ENCODE results near the gene SVIL. TPM values are rescaled to one million over a fixed set of nuclear protein-coding genes. Genes with fewer than 3 reads are reported as not detected.
A peak's percentile ranks its signal among the peaks of the same experiment; 100 is the strongest.

Gene SVIL
- total and polyA plus RNA-seq, 10 donors: 1.4 to 65.3 (median 20.4) TPM

DNA sequence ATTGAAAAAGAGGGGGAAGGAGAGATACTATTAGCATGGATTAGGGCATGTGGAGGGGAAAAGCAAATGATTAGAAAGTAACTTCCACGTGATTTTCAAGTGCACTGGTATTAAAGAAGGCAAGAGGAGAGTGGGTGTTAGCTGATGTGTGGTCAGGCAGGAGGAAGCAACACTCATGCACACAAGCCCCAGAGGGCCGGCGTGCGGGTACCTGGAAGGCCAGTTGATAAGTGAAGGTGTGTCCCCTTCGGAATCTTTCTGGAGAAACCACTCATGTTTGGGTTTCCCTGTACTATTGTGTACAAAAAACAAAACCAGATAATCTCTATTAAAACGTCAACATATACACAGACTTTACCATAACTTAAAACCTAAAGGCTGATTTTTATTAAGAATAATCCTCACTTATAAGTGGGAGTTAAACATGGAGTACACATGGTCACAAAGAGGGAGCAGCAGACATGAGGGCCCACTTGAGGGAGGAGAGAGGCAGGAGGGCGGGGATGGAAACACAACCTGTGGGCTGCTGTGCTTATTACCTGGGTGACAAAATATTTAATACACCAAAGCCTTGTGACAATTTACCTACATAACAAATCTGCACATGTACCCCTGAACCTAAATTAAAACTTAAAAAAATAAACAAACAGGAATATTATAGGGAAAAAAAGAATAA lies 98.9 kb downstream of the SVIL start:
- Histone ChIP-seq H3K4me1 (no peaks in the 10 kb centered on the region), H3K9me3 (no peaks in the 10 kb centered on the region), H3K27ac (peak overlapping the region in 4 of 8 donors; percentile 10 to 23 (median 12)), H3K4me3 (no peak overlapping the region), H3K36me3 (peaks cover 0 to 26% (median 0%) of the 10 kb centered on the region in 6 donors), H3K27me3 (replicated peaks in 1 of 7) (no peaks in the 10 kb centered on the region)
- no peak for DNase-seq
- 57 to 82% (median 60%) methylated on average over 7 of the region's 7 CpGs for WGBS, 5 donors
- intact Hi-C loops (cut with DNase I; ENCODE audit: low total_unique reads): no loop called here
- TF ChIP-seq POLR2A (IDR thresholded peaks at IDR 0.05) (no peak), POLR2AphosphoS5 (IDR thresholded peaks at IDR 0.05) (no peak)
- TF ChIP-seq, protein P1, sequence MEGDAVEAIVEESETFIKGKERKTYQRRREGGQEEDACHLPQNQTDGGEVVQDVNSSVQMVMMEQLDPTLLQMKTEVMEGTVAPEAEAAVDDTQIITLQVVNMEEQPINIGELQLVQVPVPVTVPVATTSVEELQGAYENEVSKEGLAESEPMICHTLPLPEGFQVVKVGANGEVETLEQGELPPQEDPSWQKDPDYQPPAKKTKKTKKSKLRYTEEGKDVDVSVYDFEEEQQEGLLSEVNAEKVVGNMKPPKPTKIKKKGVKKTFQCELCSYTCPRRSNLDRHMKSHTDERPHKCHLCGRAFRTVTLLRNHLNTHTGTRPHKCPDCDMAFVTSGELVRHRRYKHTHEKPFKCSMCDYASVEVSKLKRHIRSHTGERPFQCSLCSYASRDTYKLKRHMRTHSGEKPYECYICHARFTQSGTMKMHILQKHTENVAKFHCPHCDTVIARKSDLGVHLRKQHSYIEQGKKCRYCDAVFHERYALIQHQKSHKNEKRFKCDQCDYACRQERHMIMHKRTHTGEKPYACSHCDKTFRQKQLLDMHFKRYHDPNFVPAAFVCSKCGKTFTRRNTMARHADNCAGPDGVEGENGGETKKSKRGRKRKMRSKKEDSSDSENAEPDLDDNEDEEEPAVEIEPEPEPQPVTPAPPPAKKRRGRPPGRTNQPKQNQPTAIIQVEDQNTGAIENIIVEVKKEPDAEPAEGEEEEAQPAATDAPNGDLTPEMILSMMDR (IDR thresholded peaks at IDR 0.05 in 8 of 11, conservative IDR thresholded peaks at IDR 0.05 in 3 of 11): no peak

DNA sequence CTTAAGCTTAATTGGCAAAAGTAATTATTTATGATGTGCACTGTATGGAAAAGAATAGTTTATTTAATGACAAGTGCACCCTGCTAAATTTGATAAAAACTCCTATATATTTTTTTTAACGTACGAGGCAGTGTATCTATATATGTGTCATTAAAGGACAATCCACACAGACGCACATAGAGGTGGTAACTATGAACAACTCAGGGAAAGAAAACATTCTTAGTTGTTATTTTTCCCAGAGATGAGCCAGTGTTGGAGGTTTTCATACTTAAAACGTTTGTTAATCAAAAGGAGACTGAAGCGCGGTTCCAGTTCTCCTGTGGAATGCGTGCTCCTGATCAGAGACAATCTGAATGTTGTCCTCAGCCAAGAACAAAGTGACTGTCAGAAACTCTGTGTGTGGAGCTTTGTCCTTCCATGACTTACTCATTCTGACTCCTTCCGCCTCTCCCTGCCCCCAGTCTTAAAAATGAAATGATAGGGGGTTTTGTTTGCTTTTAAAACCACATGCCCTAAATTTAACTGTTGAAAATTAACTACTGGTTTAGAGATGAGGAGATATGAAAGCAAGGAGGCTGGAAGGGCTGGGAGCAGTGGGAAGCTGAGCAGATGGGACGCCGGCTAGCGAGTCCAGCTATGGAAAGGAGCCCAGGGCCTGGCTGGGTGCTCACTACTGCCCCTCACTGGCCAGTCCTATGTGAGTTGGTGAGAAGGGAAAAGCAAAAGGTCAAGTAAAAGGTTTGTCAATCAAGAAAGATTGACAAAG lies 99.6 kb downstream of the SVIL start:
- TF ChIP-seq, protein P1 (IDR thresholded peaks at IDR 0.05 in 8 of 11, conservative IDR thresholded peaks at IDR 0.05 in 3 of 11): peak in 2 of 11 experiments; percentile 26 to 42
- no peak for TF ChIP-seq POLR2A (IDR thresholded peaks at IDR 0.05)
- Histone ChIP-seq H3K4me3 (no peak overlapping the region), H3K27ac (peak overlapping the region in 4 of 8 donors; percentile 10 to 23 (median 12)), H3K9me3 (no peaks in the 10 kb centered on the region), H3K4me1 (no peaks in the 10 kb centered on the region), H3K36me3 (peaks cover 0 to 26% (median 0%) of the 10 kb centered on the region in 6 donors), H3K27me3 (replicated peaks in 1 of 7) (no peaks in the 10 kb centered on the region)
- intact Hi-C loops (cut with DNase I; ENCODE audit: low total_unique reads): no loop called here
- WGBS, 5 donors: 73 to 84% (median 77%) methylated on average over 11 of the region's 11 CpGs
- no peak for DNase-seq

GRCh38 chr10:29534590-29534989 lies 100.2 kb downstream of the SVIL start:
- H3K36me3 ChIP-seq: peaks cover 0 to 26% (median 0%) of the 10 kb centered on the region in 6 donors
- H3K27ac ChIP-seq: no peak overlapping the region
- intact Hi-C loops (cut with DNase I; ENCODE audit: low total_unique reads): no loop called here
- H3K9me3 ChIP-seq: no peaks in the 10 kb centered on the region
- no peak overlapping the region for H3K4me3 ChIP-seq
- no peaks in the 10 kb centered on the region for H3K4me1 ChIP-seq
- TF ChIP-seq POLR2AphosphoS5 (IDR thresholded peaks at IDR 0.05) (no peak), POLR2A (IDR thresholded peaks at IDR 0.05) (no peak)
- TF ChIP-seq, protein P1 (IDR thresholded peaks at IDR 0.05 in 8 of 11, conservative IDR thresholded peaks at IDR 0.05 in 3 of 11): no peak
- H3K27me3 ChIP-seq (replicated peaks in 1 of 7): no peaks in the 10 kb centered on the region
- 89 to 91% (median 91%) methylated on average over 2 of the region's 2 CpGs for WGBS, 5 donors
- no peak for DNase-seq

GRCh38 chr10:29533696-29534285 lies 101.0 kb downstream of the SVIL start:
- H3K27me3 ChIP-seq (replicated peaks in 1 of 7): no peaks in the 10 kb centered on the region
- no peak for DNase-seq
- no peaks in the 10 kb centered on the region for H3K4me1 ChIP-seq
- no peaks in the 10 kb centered on the region for H3K9me3 ChIP-seq
- intact Hi-C loops (cut with DNase I; ENCODE audit: low total_unique reads): no loop called here
- no peak overlapping the region for H3K27ac ChIP-seq
- H3K4me3 ChIP-seq: no peak overlapping the region
- WGBS, 5 donors: 89 to 94% (median 92%) methylated on average over 7 of the region's 7 CpGs
- H3K36me3 ChIP-seq: peaks cover 0 to 29% (median 0%) of the 10 kb centered on the region in 6 donors
- TF ChIP-seq, protein P1 (IDR thresholded peaks at IDR 0.05 in 8 of 11, conservative IDR thresholded peaks at IDR 0.05 in 3 of 11): no peak
- TF ChIP-seq POLR2A (IDR thresholded peaks at IDR 0.05) (no peak), POLR2AphosphoS5 (IDR thresholded peaks at IDR 0.05) (no peak)

Measured in spleen (tissue), 11 donors.